Measurements from ENCODE around the gene CTNNBL1.

GRCh38 chr20:37790900-37791299, 97.1 kb downstream of the CTNNBL1 start:
- no peak for TF ChIP-seq GATA2 (IDR thresholded peaks at IDR 0.05; ENCODE audit: low read depth, low read length)
- TF ChIP-seq GATA3 (IDR thresholded peaks at IDR 0.05; ENCODE audit: low read depth, low read length): no peak
